Uterus (tissue), 4 donors: ENCODE measurements around the gene COL24A1. TPM values are rescaled to one million over a fixed set of nuclear protein-coding genes. Genes with fewer than 3 reads are reported as not detected.

Source experiments
- DNase-seq, 2 donors: peaks; one replicate each; pipeline ENCODE4 v3.0.0-alpha.2; 2019 to 2020
- H3K27ac ChIP-seq, 2 donors: fragments of 200-600 bp; sonication (generic); 1 replicate in 1 of 2; 2 replicates in 1 of 2; pipeline ENCODE4 v1.5.1; 2016 to 2018
- H3K27me3 ChIP-seq, 2 donors: fragments of 200-600 bp; sonication (generic); one replicate each; pipeline ENCODE4 v1.5.1; 2018 to 2019; ENCODE audit warnings: control low read depth in 1 of 2
- H3K36me3 ChIP-seq, 2 donors: fragments of 200-600 bp; sonication (generic); one replicate each; pipeline ENCODE4 v1.5.1; 2019; ENCODE audit warnings: control low read depth in 1 of 2
- H3K4me1 ChIP-seq, 2 donors: fragments of 200-600 bp; sonication (generic); one replicate each; pipeline ENCODE4 v1.5.1; 2018 to 2019; ENCODE audit warnings: control low read depth in 1 of 2
- H3K4me3 ChIP-seq, 2 donors: fragments of 200-600 bp; sonication (generic); 1 replicate in 1 of 2; 2 replicates in 1 of 2; pipeline ENCODE4 v1.5.1; 2018 to 2019; ENCODE audit warnings: mild to moderate bottlenecking in 1 of 2
- H3K9me3 ChIP-seq, 2 donors: fragments of 200-600 bp; sonication (generic); one replicate each; pipeline ENCODE4 v1.5.1; 2019; ENCODE audit warnings: control low read depth in 1 of 2
- POLR2A ChIP-seq, 2 donors: fragments of 450-650 bp; IDR thresholded peaks; one replicate each; pipeline ENCODE4 v1.6.1; 2016; ENCODE audit warnings: antibody characterized with exemption in 2 of 2, mild to moderate bottlenecking in 1 of 2, moderate library complexity in 1 of 2
- intact Hi-C: fragments of 100-400 bp; cut with DNase I; formaldehyde crosslinking; loops from one replicate; pipeline ENCODE4 v1.15.1; 2023; ENCODE audit warnings: low total_unique reads
- total RNA-seq, 4 donors: library from RNA; depleted of rRNA in 3 of 4; stranded (reverse); fragments of >200 nt in 3 of 4; gene quantifications; one replicate each; pipeline versions ENCODE4 v1.1.0 to v1.2.4, GENCODE V29; 2014 to 2023
- TF ChIP-seq, protein P1 (sequence below), 4 experiments: fragments of 200-600 bp in 2 of 4; fragments of 450-650 bp in 2 of 4; sonication (generic) in 2 of 4; IDR thresholded peaks; one replicate each; pipeline ENCODE4 v1.5.1; 2016 to 2019; ENCODE audit warnings: antibody characterized with exemption in 4 of 4, mild to moderate bottlenecking in 2 of 4, moderate library complexity in 1 of 4
- donor health status: DM: yes; HTN: yes; CAD: no.

The COL24A1 gene
- total RNA-seq, 4 donors from 2014 or later, result 0.37 to 9.1 TPM; not detected in 2

DNA sequence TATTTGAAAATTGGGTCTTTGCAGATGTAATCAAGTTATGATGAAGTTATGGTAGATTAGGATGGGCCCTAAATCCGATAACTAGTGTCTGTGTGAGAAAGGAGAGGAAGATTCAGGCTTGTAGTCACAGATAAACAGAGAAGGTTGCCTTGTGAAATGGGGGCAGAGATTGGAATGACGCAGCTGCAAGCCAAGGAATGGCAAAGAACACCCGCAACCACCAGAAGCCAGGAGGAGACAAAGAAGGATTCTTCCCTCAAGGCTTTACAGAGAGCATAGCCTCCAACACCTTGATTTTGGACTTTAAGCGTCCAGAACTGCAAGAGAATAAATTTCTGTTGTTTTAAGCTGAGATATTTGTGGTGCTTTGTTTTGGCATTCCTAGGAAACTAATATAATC lies 35.4 kb upstream of the COL24A1 start:
- no peaks in the 10 kb centered on the region for H3K4me1 ChIP-seq
- no peak for DNase-seq
- H3K4me3 ChIP-seq, result no peak overlapping the region
- TF ChIP-seq, protein P1, sequence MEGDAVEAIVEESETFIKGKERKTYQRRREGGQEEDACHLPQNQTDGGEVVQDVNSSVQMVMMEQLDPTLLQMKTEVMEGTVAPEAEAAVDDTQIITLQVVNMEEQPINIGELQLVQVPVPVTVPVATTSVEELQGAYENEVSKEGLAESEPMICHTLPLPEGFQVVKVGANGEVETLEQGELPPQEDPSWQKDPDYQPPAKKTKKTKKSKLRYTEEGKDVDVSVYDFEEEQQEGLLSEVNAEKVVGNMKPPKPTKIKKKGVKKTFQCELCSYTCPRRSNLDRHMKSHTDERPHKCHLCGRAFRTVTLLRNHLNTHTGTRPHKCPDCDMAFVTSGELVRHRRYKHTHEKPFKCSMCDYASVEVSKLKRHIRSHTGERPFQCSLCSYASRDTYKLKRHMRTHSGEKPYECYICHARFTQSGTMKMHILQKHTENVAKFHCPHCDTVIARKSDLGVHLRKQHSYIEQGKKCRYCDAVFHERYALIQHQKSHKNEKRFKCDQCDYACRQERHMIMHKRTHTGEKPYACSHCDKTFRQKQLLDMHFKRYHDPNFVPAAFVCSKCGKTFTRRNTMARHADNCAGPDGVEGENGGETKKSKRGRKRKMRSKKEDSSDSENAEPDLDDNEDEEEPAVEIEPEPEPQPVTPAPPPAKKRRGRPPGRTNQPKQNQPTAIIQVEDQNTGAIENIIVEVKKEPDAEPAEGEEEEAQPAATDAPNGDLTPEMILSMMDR (IDR thresholded peaks at IDR 0.05), result no peak
- TF ChIP-seq POLR2A (IDR thresholded peaks at IDR 0.05), result no peak
- intact Hi-C loops, result no loop called here
- no peaks in the 10 kb centered on the region for H3K9me3 ChIP-seq
- H3K27me3 ChIP-seq, result no peaks in the 10 kb centered on the region
- H3K27ac ChIP-seq, result no peak overlapping the region
- no peaks in the 10 kb centered on the region for H3K36me3 ChIP-seq

DNA sequence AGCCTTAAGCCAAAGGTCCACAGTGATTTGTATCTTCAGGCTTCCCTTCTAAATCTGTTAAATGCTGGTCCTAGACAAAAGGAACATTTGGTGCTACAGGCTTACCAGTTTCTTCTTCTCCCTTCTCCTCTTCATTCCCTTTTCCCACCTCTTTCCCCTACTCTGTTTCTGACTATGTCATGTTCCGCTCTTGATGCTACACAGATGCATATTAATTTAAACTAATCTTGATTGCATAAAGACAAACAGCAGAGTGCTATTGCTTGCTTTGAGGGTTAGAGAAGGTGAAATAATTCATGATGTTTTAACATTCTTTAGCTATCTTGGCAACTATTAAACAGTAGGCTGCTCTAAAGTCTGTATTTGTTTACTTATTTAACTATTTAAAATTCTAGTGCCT lies 34.3 kb upstream of the COL24A1 start:
- no peaks in the 10 kb centered on the region for H3K9me3 ChIP-seq
- no peak overlapping the region for H3K27ac ChIP-seq
- H3K36me3 ChIP-seq, result no peaks in the 10 kb centered on the region
- no peaks in the 10 kb centered on the region for H3K27me3 ChIP-seq
- intact Hi-C loops, result no loop called here
- TF ChIP-seq, protein P1 (IDR thresholded peaks at IDR 0.05), result no peak
- TF ChIP-seq POLR2A (IDR thresholded peaks at IDR 0.05), result no peak
- no peak for DNase-seq
- no peaks in the 10 kb centered on the region for H3K4me1 ChIP-seq
- H3K4me3 ChIP-seq, result no peak overlapping the region

GRCh38 chr1:86184426-86184825 lies 27.9 kb upstream of the COL24A1 start:
- Histone ChIP-seq H3K4me1 (no peaks in the 10 kb centered on the region), H3K27ac (no peak overlapping the region), H3K9me3 (no peaks in the 10 kb centered on the region), H3K4me3 (no peak overlapping the region), H3K36me3 (no peaks in the 10 kb centered on the region), H3K27me3 (no peaks in the 10 kb centered on the region)
- intact Hi-C loops, result no loop called here
- no peak for TF ChIP-seq POLR2A (IDR thresholded peaks at IDR 0.05)
- TF ChIP-seq, protein P1 (IDR thresholded peaks at IDR 0.05), result no peak
- DNase-seq, result no peak

- Histone ChIP-seq H3K36me3 (no peaks in the 10 kb centered on the region), H3K4me1 (no peaks in the 10 kb centered on the region), H3K9me3 (no peaks in the 10 kb centered on the region), H3K4me3 (no peak overlapping the region), H3K27ac (no peak overlapping the region), H3K27me3 (no peaks in the 10 kb centered on the region)
- TF ChIP-seq POLR2A (IDR thresholded peaks at IDR 0.05), result no peak
- TF ChIP-seq, protein P1 (IDR thresholded peaks at IDR 0.05), result no peak
- DNase-seq, result no peak
- intact Hi-C loops, result no loop called here
These were observed 27.2 kb upstream of the COL24A1 start for GRCh38 chr1:86183810-86184209.

GRCh38 chr1:86176226-86176625 lies 19.7 kb upstream of the COL24A1 start:
- Histone ChIP-seq H3K27me3 (no peaks in the 10 kb centered on the region), H3K36me3 (no peaks in the 10 kb centered on the region), H3K4me3 (no peak overlapping the region), H3K27ac (no peak overlapping the region), H3K9me3 (no peaks in the 10 kb centered on the region), H3K4me1 (no peaks in the 10 kb centered on the region)
- DNase-seq, result no peak
- intact Hi-C loops, result no loop called here
- no peak for TF ChIP-seq POLR2A (IDR thresholded peaks at IDR 0.05)
- TF ChIP-seq, protein P1 (IDR thresholded peaks at IDR 0.05), result no peak
